WI38 (cell line): Measurements from ENCODE around the gene HCK.
A peak's percentile ranks its signal among the peaks of the same experiment; 100 is the strongest.

Experiments used
- H3K4me3 ChIP-seq: 2 replicates; pipeline ENCODE4 v1.5.1; 2011; ENCODE audit warnings: low read depth, mild to moderate bottlenecking, control low read depth, low read length
- CTCF ChIP-seq: IDR thresholded peaks from 2 replicates; pipeline ENCODE4 v1.5.1; 2012; ENCODE audit warnings: low read depth, mild to moderate bottlenecking, control low read depth, low read length

HCK gene

GRCh38 chr20:32108814-32109391, 56.9 kb downstream of the HCK start:
- H3K4me3 ChIP-seq: peak overlapping the region; percentile 97
- no peak for TF ChIP-seq CTCF

DNA sequence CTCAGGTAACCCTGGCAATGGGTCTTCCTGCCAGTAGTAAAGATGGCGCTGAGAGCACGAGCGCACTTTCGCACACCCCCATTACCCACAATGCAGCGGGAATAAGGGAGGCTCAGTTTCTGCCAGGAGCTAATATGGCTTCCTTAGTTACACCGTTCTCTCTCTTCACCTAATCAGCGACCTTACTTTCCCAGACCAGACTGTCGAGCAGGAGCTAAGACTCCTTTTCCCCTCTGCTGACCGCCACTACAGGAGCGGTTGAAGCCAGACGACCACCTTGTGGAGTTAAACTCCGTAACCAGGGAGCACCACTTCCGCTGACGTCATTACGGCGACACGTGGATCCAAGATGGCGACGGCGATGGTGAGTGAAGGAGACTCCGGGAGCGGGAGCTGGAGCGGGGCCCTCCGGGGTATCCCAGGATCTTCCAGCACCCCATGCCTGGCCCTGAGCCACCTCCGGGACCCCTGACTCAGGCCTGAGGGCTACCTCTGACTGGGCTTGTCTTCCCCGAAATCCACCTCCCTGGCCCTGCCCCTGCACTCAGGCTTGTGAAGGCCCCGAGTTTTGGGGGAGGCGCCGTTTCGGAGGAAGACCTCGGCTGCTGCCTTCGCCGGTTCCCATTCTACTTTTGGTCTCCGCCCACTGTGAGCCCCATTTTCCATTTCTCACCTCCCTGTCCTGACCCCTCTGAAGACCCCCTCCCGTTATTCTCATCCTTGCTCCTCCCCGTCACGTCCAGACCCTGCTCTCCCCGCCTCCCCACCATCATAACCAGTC, 57.5 kb downstream of the HCK start, which contains the start of gene TM9SF4:
TM9SF4 (plus strand) TSS at position 323 of the 781 bp plus-strand sequence; CDS start at position 350, 27 bp downstream.
- no peak for TF ChIP-seq CTCF
- peak within 1 kb of the TSS; percentile 97 for H3K4me3 ChIP-seq

DNA sequence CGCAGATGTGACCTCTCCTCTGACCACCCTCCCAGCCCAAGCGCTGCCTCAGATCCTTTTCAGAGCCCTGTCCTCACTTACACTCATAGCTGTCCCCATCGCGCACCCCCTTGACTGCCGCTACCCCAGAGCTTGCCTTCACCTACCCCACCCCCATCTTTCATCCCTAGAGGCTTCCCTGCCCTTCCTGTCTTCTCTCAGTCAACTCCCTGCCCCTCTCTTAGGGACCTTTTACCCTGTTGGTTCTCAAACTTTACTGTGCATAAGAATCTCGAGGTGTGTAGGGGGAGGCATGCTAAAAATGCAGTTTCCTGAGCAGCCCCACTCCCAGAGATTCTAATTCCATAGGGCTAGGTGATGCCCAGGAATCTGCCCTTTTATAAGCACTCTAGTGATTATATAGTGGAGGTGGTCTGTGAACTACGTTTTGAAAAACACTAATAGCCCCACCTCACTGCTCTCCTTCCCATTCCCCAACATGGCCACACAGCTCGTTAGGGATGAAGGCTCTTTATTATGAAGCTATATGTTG, 58.2 kb downstream of the HCK start:
- no peak for TF ChIP-seq CTCF
- peak overlapping the region; percentile 97 for H3K4me3 ChIP-seq

DNA sequence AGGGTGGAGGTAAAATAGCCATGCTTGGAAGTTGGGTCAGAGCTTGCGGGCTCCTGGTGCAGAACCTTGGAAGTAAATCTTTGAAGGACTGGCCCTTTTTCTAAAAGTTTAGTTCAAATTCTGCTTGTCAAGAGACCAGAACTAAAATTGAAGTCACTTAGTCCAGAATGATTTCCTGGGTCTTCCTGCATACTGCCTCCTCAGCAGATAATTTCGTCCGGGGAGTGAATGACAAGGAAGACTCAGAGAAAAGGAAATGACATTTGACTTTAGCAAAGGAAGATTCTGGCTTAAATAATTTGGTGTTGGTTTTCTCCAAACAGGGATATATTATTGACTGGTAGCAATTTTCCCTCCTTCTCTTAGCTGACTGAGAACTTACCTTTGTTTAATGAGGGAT, 58.7 kb downstream of the HCK start:
- TF ChIP-seq CTCF: no peak
- peak overlapping the region; percentile 97 for H3K4me3 ChIP-seq

DNA sequence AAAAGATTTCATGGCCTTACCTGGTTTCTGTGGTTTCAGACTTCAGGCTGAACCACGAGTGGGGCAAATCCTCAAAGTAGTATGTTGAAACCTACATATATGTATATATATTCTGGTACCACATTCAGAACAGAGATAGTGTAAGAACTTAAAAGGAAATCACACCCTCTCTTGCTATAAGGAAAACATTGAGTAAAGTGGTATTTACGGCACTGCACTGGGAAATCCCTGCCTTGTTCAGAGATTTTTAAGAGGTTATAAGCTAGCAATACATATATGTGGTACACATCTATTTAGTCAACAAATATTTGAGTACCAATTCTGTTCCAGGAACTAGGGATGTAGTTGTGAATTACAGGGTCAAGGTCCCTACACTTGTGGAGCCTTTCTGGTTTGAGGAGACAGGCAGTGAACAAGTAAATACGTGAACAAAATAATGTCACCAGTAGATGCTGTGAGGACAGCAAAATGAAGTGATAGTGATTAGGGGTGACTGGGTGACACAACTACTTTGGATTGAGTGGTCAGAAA, 59.2 kb downstream of the HCK start:
- H3K4me3 ChIP-seq: no peak overlapping the region
- TF ChIP-seq CTCF: no peak

DNA sequence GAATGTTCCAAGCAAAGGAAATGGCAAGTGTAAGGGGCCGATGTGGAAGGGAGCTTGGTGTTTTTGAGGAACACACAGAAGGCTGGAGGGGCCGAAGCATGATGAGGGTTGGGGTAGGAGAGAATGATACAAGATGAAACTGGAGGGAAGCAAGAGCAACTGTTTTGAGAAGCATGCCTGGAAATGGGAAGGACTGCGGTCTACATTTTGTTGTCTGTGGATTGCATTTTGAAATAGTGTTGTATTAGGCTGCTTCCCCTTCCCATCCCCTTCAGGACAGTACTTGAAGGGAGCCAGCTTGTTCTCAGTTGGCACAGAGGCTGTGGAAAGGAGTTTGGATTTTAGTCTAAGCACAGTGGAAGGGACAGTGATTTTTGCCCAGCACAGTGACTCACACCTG, 59.7 kb downstream of the HCK start:
- no peak for TF ChIP-seq CTCF
- no peak overlapping the region for H3K4me3 ChIP-seq

DNA sequence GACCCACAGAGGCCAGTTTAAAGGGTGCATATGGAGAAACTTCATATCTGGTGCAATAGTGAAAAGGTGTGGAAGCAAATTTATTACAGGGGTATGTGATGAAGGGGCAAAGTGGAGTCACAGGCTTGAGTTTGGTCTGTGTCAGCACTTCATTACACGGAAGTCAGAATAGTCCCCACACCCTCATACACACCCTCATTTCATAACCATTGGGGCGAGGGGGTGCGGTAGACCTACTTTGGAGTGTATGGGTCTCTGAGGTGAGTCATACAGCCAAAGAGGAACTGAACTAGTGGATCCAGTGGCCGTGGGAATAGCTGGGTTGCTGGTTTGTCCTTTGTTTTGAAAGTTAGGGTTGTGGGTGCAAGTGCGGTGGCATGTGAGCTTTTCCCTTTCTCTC, 60.8 kb downstream of the HCK start:
- H3K4me3 ChIP-seq: no peak overlapping the region
- no peak for TF ChIP-seq CTCF
